HepG2 (cell line): ENCODE results near the gene IL2RG. TPM values are rescaled to one million over a fixed set of nuclear protein-coding genes. Genes with fewer than 3 reads are reported as not detected.

Experiments used
- BATF2 ChIP-seq: sonication (generic); formaldehyde crosslinking; IDR thresholded peaks from 2 replicates; pipeline ENCODE4 v1.8.0; 2022; ENCODE audit warnings: mild to moderate bottlenecking, missing genetic modification reagents, moderate library complexity
- CREM ChIP-seq, 2 experiments: sonication (generic) in 1 of 2; formaldehyde crosslinking in 1 of 2; IDR thresholded peaks; 2 replicates each; pipeline versions ENCODE4 v1.4.0 to v1.6.1; 2016 to 2020; ENCODE audit warnings: antibody characterized with exemption in 1 of 2, mild to moderate bottlenecking in 1 of 2, missing genetic modification reagents in 1 of 2
- GABPA ChIP-seq, 2 experiments: IDR thresholded peaks; 2 replicates each; pipeline ENCODE4 v1.6.1; 2011 to 2016; ENCODE audit warnings: low read depth in 2 of 2, low read length in 1 of 2, missing biosample characterization in 1 of 2, missing genetic modification characterization in 1 of 2
- HNRNPUL1 ChIP-seq: fragments of 200-400 bp; formaldehyde crosslinking; IDR thresholded peaks from 2 replicates; pipeline ENCODE4 v1.6.1; 2017; ENCODE audit warnings: low read depth, mild to moderate bottlenecking, low read length, moderate library complexity
- KLF12 ChIP-seq: sonication (generic); formaldehyde crosslinking; IDR thresholded peaks from 2 replicates; pipeline ENCODE4 v1.4.0; 2020; ENCODE audit warnings: missing genetic modification reagents, borderline replicate concordance
- KMT2A ChIP-seq: sonication (generic); formaldehyde crosslinking; IDR thresholded peaks from 2 replicates; pipeline ENCODE4 v1.4.0; 2020; ENCODE audit warnings: missing genetic modification reagents
- MXD4 ChIP-seq: IDR thresholded peaks from 2 replicates; pipeline ENCODE4 v1.6.1; 2016; ENCODE audit warnings: mild to moderate bottlenecking, missing biosample characterization, missing genetic modification reagents
- SMAD3 ChIP-seq: sonication (generic); formaldehyde crosslinking; IDR thresholded peaks from 2 replicates; pipeline ENCODE4 v1.4.0; 2020; ENCODE audit warnings: missing genetic modification reagents
- SOX13 ChIP-seq, 3 experiments: fragments of 450-650 bp in 1 of 3; sonication (generic) in 1 of 3; formaldehyde crosslinking in 1 of 3; IDR thresholded peaks in 2 of 3; conservative IDR thresholded peaks in 1 of 3; 2 replicates each; pipeline versions ENCODE4 v1.5.0 to v1.6.1; 2016 to 2020; ENCODE audit warnings: antibody characterized with exemption in 1 of 3, mild to moderate bottlenecking in 1 of 3, missing compliant biosample characterization in 1 of 3, missing genetic modification reagents in 1 of 3, moderate library complexity in 1 of 3
- SPEN ChIP-seq: sonication (generic); formaldehyde crosslinking; IDR thresholded peaks from 2 replicates; pipeline ENCODE4 v1.5.1; 2020; ENCODE audit warnings: low read depth, mild to moderate bottlenecking, missing genetic modification reagents
- SRSF1 ChIP-seq: fragments of 200-400 bp; formaldehyde crosslinking; optimal IDR thresholded peaks from 2 replicates; pipeline ENCODE3; 2017; ENCODE audit warnings: mild to moderate bottlenecking, low read depth, low read length, moderate library complexity
- THAP7 ChIP-seq: sonication (generic); formaldehyde crosslinking; IDR thresholded peaks from 2 replicates; pipeline ENCODE4 v1.8.1; 2023; ENCODE audit warnings: mild to moderate bottlenecking, missing genetic modification reagents
- ZNF775 ChIP-seq: sonication (generic); formaldehyde crosslinking; IDR thresholded peaks from 2 replicates; pipeline ENCODE4 v1.4.0; 2020; ENCODE audit warnings: missing genetic modification reagents, mild to moderate bottlenecking, moderate library complexity, borderline replicate concordance
- ZNF839 ChIP-seq: sonication (generic); formaldehyde crosslinking; IDR thresholded peaks from 2 replicates; pipeline ENCODE4 v1.4.0; 2020; ENCODE audit warnings: missing genetic modification reagents, mild to moderate bottlenecking, borderline replicate concordance
- polyA plus RNA-seq, 8 experiments: library from polyadenylated mRNA; depleted of rRNA in 3 of 8; stranded (reverse) in 7 of 8; unstranded in 1 of 8; fragments of >200 nt; fragmentation: Illumina TruSeq in 4 of 8; extraction: Trizol in 4 of 8; gene quantifications; 2 replicates each; pipeline versions ENCODE4 v1.2.1 to v1.2.3, GENCODE V29; 2011 to 2016; ENCODE audit warnings: low read depth in 4 of 8, missing spikeins in 1 of 8, mixed read lengths in 1 of 8; ENCODE audit not compliant: insufficient read depth in 1 of 8
- total RNA-seq, 5 experiments: library from RNA; depleted of rRNA; stranded (reverse); fragments of >200 nt; fragmentation: Illumina TruSeq; extraction: Trizol; gene quantifications; 2 replicates each; pipeline ENCODE4 v1.2.3, GENCODE V29; 2016; ENCODE audit warnings: low read depth in 1 of 5
- TF ChIP-seq, protein P1 (sequence below): sonication (generic); formaldehyde crosslinking; IDR thresholded peaks from 2 replicates; pipeline ENCODE4 v1.4.0; 2020; ENCODE audit warnings: missing genetic modification reagents
- TF ChIP-seq, protein P2 (sequence below): IDR thresholded peaks from 2 replicates; pipeline ENCODE4 v1.4.0; 2020; ENCODE audit warnings: mild to moderate bottlenecking, missing genetic modification reagents
- TF ChIP-seq, protein P3 (sequence below): sonication (generic); formaldehyde crosslinking; IDR thresholded peaks from 2 replicates; pipeline ENCODE4 v1.4.0; 2020; ENCODE audit warnings: missing genetic modification reagents, borderline replicate concordance

IL2RG gene
- total and polyA plus RNA-seq, 2 of the 13 experiments (the other 11 are each of a cell fraction or from before 2014, with no cell fraction given) = 0.98 TPM; not detected in 1

DNA sequence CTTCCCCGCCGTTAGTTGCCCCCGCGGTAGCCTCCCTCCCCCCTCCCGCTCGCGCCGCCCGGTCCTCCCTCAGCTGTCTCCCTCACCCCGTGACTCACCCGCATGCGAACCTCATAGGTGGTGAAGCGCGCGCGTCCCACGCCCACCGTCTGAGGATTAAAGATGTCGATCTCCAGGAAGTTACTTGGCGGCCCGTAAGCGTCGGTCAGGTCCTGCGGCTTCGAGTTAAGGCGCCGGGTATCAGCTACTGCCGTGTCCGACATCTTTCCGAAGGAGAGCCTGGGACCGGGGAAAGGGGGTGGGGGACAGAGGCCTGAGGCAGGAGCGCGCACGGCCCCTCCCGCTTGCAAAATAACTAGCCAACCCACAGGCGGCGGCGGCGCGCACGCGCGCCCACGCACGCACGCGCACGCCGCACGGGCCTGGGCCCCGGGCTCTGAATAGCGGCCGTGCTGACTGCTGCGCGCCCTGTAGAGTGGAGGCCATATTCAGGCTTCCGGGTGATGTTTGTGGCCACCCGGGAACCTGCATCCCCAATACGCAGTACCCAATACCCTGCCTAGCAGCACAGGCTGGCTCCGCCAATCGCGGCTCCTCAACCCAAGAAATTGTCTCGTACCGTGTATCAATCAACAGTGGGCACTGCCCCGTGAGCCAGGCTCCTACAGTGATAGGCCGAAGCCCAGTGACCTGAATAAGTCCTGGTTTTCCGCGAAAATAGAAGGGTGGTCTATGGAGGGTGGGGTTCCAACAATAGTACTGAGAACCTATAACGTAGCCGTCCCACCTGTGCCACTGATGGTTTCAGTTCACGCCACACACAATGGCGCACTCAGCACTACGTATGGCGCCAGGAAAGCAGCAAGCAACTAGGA lies 43.1 kb downstream of the IL2RG start, which contains the start of gene SNX12 (continued):
- TF ChIP-seq, protein P1, sequence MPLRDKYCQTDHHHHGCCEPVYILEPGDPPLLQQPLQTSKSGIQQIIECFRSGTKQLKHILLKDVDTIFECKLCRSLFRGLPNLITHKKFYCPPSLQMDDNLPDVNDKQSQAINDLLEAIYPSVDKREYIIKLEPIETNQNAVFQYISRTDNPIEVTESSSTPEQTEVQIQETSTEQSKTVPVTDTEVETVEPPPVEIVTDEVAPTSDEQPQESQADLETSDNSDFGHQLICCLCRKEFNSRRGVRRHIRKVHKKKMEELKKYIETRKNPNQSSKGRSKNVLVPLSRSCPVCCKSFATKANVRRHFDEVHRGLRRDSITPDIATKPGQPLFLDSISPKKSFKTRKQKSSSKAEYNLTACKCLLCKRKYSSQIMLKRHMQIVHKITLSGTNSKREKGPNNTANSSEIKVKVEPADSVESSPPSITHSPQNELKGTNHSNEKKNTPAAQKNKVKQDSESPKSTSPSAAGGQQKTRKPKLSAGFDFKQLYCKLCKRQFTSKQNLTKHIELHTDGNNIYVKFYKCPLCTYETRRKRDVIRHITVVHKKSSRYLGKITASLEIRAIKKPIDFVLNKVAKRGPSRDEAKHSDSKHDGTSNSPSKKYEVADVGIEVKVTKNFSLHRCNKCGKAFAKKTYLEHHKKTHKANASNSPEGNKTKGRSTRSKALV = no peak
- TF ChIP-seq, protein P2, sequence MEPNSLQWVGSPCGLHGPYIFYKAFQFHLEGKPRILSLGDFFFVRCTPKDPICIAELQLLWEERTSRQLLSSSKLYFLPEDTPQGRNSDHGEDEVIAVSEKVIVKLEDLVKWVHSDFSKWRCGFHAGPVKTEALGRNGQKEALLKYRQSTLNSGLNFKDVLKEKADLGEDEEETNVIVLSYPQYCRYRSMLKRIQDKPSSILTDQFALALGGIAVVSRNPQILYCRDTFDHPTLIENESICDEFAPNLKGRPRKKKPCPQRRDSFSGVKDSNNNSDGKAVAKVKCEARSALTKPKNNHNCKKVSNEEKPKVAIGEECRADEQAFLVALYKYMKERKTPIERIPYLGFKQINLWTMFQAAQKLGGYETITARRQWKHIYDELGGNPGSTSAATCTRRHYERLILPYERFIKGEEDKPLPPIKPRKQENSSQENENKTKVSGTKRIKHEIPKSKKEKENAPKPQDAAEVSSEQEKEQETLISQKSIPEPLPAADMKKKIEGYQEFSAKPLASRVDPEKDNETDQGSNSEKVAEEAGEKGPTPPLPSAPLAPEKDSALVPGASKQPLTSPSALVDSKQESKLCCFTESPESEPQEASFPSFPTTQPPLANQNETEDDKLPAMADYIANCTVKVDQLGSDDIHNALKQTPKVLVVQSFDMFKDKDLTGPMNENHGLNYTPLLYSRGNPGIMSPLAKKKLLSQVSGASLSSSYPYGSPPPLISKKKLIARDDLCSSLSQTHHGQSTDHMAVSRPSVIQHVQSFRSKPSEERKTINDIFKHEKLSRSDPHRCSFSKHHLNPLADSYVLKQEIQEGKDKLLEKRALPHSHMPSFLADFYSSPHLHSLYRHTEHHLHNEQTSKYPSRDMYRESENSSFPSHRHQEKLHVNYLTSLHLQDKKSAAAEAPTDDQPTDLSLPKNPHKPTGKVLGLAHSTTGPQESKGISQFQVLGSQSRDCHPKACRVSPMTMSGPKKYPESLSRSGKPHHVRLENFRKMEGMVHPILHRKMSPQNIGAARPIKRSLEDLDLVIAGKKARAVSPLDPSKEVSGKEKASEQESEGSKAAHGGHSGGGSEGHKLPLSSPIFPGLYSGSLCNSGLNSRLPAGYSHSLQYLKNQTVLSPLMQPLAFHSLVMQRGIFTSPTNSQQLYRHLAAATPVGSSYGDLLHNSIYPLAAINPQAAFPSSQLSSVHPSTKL (CRISPR knock-in tag) = peak; percentile 29; the same call in 1 of the 2 replicates
- 0 out of 2 replicates have a peak, but pooled peaks have one; percentile 28 for TF ChIP-seq SMAD3 (CRISPR knock-in tag)
- no peak for TF ChIP-seq SOX13 (IDR thresholded peaks at IDR 0.05)
- no peak for TF ChIP-seq SOX13 (CRISPR knock-in tag; conservative IDR thresholded peaks at IDR 0.05 in 1 of 2, IDR thresholded peaks at IDR 0.05 in 1 of 2)
- TF ChIP-seq HNRNPUL1 = no peak
- peak; percentile 49; the same call in 1 of the 2 replicates for TF ChIP-seq KMT2A (CRISPR knock-in tag)
- TF ChIP-seq KLF12 (CRISPR knock-in tag) = no peak
- TF ChIP-seq, protein P3, sequence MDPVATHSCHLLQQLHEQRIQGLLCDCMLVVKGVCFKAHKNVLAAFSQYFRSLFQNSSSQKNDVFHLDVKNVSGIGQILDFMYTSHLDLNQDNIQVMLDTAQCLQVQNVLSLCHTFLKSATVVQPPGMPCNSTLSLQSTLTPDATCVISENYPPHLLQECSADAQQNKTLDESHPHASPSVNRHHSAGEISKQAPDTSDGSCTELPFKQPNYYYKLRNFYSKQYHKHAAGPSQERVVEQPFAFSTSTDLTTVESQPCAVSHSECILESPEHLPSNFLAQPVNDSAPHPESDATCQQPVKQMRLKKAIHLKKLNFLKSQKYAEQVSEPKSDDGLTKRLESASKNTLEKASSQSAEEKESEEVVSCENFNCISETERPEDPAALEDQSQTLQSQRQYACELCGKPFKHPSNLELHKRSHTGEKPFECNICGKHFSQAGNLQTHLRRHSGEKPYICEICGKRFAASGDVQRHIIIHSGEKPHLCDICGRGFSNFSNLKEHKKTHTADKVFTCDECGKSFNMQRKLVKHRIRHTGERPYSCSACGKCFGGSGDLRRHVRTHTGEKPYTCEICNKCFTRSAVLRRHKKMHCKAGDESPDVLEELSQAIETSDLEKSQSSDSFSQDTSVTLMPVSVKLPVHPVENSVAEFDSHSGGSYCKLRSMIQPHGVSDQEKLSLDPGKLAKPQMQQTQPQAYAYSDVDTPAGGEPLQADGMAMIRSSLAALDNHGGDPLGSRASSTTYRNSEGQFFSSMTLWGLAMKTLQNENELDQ (CRISPR knock-in tag) = no peak
- TF ChIP-seq SRSF1 = no peak
- TF ChIP-seq MXD4 = no peak
- no peak for TF ChIP-seq ZNF775
- TF ChIP-seq SPEN = peak; percentile 88
- TF ChIP-seq CREM (IDR thresholded peaks at IDR 0.05) = peak; percentile 56
- no peak for TF ChIP-seq CREM (CRISPR knock-in tag; IDR thresholded peaks at IDR 0.05)
- no peak for TF ChIP-seq ZNF839 (CRISPR knock-in tag)
- no peak for TF ChIP-seq BATF2
- no peak for TF ChIP-seq GABPA (IDR thresholded peaks at IDR 0.05; ENCODE audit: low read depth, low read length)
- TF ChIP-seq GABPA (CRISPR knock-in tag; IDR thresholded peaks at IDR 0.05; ENCODE audit: low read depth) = peak; percentile 30; the same call in 1 of the 2 replicates
- TF ChIP-seq THAP7 (CRISPR knock-in tag) = no peak
